Measurements from ENCODE around the gene TPP1.

The TPP1 gene

GRCh38 chr11:6563121-6563619, 56.1 kb downstream of the TPP1 start:
- no peaks in the 10 kb centered on the region for H3K4me1 ChIP-seq (ENCODE audit: control insufficient read depth, insufficient read depth, low read length)
- no peaks in the 10 kb centered on the region for H3K9me3 ChIP-seq (ENCODE audit: control insufficient read depth, low read length)
- no peaks in the 10 kb centered on the region for H3K36me3 ChIP-seq (ENCODE audit: control insufficient read depth, insufficient read depth, low read length)
- WGBS, 2 experiments = 94% methylated on average over 4 of the region's 4 CpGs
- no peak overlapping the region for H3K4me3 ChIP-seq (ENCODE audit: insufficient read depth, low read depth, low read length)
- H3K27me3 ChIP-seq (ENCODE audit: control insufficient read depth, insufficient read depth, low read length, poor library complexity, severe bottlenecking) = no peaks in the 10 kb centered on the region
- no peak overlapping the region for H3K27ac ChIP-seq (ENCODE audit: insufficient read depth, low read depth, low read length, poor library complexity, severe bottlenecking)

Data from ectodermal cell (in vitro differentiated cells).